HG02981 (cell line): ENCODE results near the gene PCDHGA9.
"Not testable (repeated sequence)": the region's sequence is repeated elsewhere in the genome, so short reads cannot be mapped to it uniquely, and the experiment has no call there.

ENCODE experiments used
- ATAC-seq: cut with Tn5 transposase; IDR thresholded peaks from one replicate; pipeline ENCODE4 v1.9.1; 2021; ENCODE audit warnings: mild to moderate bottlenecking, moderate library complexity; ENCODE audit not compliant: unreplicated experiment

PCDHGA9 gene

GRCh38 chr5:141402553-141403243, at the start of gene PCDHGA9:
PCDHGA9 (plus strand) TSS chr5:141402778; CDS start chr5:141402953, 175 bp downstream.
- ATAC-seq: no peak

GRCh38 chr5:141354900-141355469, 47.6 kb upstream of the PCDHGA9 start, which contains the start of gene PCDHGA4:
PCDHGA4 (plus strand) TSS chr5:141355021; CDS start chr5:141355108, 87 bp downstream.
- ATAC-seq: no peak

GRCh38 chr5:141355641-141356040, 46.9 kb upstream of the PCDHGA9 start:
- ATAC-seq: no peak

- ATAC-seq: no peak
Observed at GRCh38 chr5:141356133-141356532, 46.4 kb upstream of the PCDHGA9 start.

GRCh38 chr5:141356950-141357349, 45.6 kb upstream of the PCDHGA9 start:
- no peak for ATAC-seq

- no peak for ATAC-seq
Observed at GRCh38 chr5:141359790-141360426, 42.7 kb upstream of the PCDHGA9 start, which contains the start of gene PCDHGB2. PCDHGB2 (plus strand) TSS chr5:141359994; CDS start chr5:141360136, 142 bp downstream.

GRCh38 chr5:141360685-141361084, 41.9 kb upstream of the PCDHGA9 start:
- ATAC-seq: no peak

GRCh38 chr5:141362719-141363118, 39.9 kb upstream of the PCDHGA9 start:
- ATAC-seq: no peak

- ATAC-seq: no peak
Observed at GRCh38 chr5:141363952-141364660, 38.5 kb upstream of the PCDHGA9 start, which contains the start of gene PCDHGA5. PCDHGA5 (plus strand) TSS chr5:141364162; CDS start chr5:141364331, 169 bp downstream.

- no peak for ATAC-seq
Observed at GRCh38 chr5:141366016-141366896, 36.3 kb upstream of the PCDHGA9 start.

GRCh38 chr5:141369994-141370848, 32.4 kb upstream of the PCDHGA9 start, which contains the start of gene PCDHGB3:
PCDHGB3 (plus strand) TSS chr5:141370242; CDS start chr5:141370395, 153 bp downstream.
- ATAC-seq: peak; percentile 84

- ATAC-seq: no peak
Observed at GRCh38 chr5:141371572-141372475, 30.8 kb upstream of the PCDHGA9 start.

- ATAC-seq: no peak
Observed at GRCh38 chr5:141373673-141374317, 28.8 kb upstream of the PCDHGA9 start, which contains the start of gene PCDHGA6. PCDHGA6 (plus strand) TSS chr5:141373891; CDS start chr5:141374084, 193 bp downstream.

- no peak for ATAC-seq
Observed at GRCh38 chr5:141374627-141375026, 28.0 kb upstream of the PCDHGA9 start.

GRCh38 chr5:141375444-141376155, 27.0 kb upstream of the PCDHGA9 start:
- ATAC-seq: not testable (repeated sequence)

GRCh38 chr5:141382469-141383294, 19.9 kb upstream of the PCDHGA9 start, which contains the start of gene PCDHGA7:
PCDHGA7 (plus strand) TSS chr5:141382742; CDS start chr5:141382900, 158 bp downstream.
- ATAC-seq: no peak
